Ishikawa (cell line): ENCODE data around the gene MTHFD2.
A peak's percentile ranks its signal among the peaks of the same experiment; 100 is the strongest.

Experiments used
- CEBPB ChIP-seq: IDR thresholded peaks from 2 replicates; pipeline ENCODE4 v1.6.1; 2012
- CREB1 ChIP-seq: IDR thresholded peaks from 2 replicates; pipeline ENCODE4 v1.6.1; 2012; ENCODE audit warnings: low read depth
- EGR1 ChIP-seq: IDR thresholded peaks from 2 replicates; pipeline ENCODE4 v1.6.1; 2012
- EP300 ChIP-seq: IDR thresholded peaks from 2 replicates; pipeline ENCODE4 v1.6.1; 2012; ENCODE audit warnings: borderline replicate concordance
- FOXM1 ChIP-seq: IDR thresholded peaks from 2 replicates; pipeline ENCODE4 v1.6.1; 2012; ENCODE audit warnings: low read depth, borderline replicate concordance
- MAX ChIP-seq: IDR thresholded peaks from 2 replicates; pipeline ENCODE4 v1.6.1; 2012
- NFIC ChIP-seq: IDR thresholded peaks from 2 replicates; pipeline ENCODE4 v1.6.1; 2012
- RAD21 ChIP-seq: IDR thresholded peaks from 2 replicates; pipeline ENCODE4 v1.6.1; 2012; ENCODE audit warnings: low read depth
- REST ChIP-seq: IDR thresholded peaks from 2 replicates; pipeline ENCODE4 v1.6.1; 2012; ENCODE audit warnings: low read depth, mild to moderate bottlenecking
- TAF1 ChIP-seq: IDR thresholded peaks from 2 replicates; pipeline ENCODE4 v1.6.1; 2012; ENCODE audit warnings: low read depth, mild to moderate bottlenecking
- TCF12 ChIP-seq: IDR thresholded peaks from 2 replicates; pipeline ENCODE4 v1.6.1; 2012; ENCODE audit warnings: low read depth
- TEAD4 ChIP-seq: IDR thresholded peaks from 2 replicates; pipeline ENCODE4 v1.6.1; 2012
- USF1 ChIP-seq: IDR thresholded peaks from 2 replicates; pipeline ENCODE4 v1.6.1; 2012
- YY1 ChIP-seq: IDR thresholded peaks from 2 replicates; pipeline ENCODE4 v1.6.1; 2012; ENCODE audit warnings: low read depth
- ZBTB7A ChIP-seq: IDR thresholded peaks from 2 replicates; pipeline ENCODE4 v1.6.1; 2012; ENCODE audit warnings: low read depth

MTHFD2 gene

GRCh38 chr2:74199275-74199701, 873 bp downstream of the MTHFD2 start:
- peak; percentile 23; the same call in 1 of the 2 replicates for TF ChIP-seq CEBPB
- no peak for TF ChIP-seq MAX
- TF ChIP-seq CREB1, result no peak
- TF ChIP-seq EP300, result peak; percentile 10; the same call in 1 of the 2 replicates
- no peak; the same call in 1 of the 2 replicates for TF ChIP-seq TCF12

GRCh38 chr2:74199871-74200305, 1.5 kb downstream of the MTHFD2 start:
- no peak for TF ChIP-seq YY1

GRCh38 chr2:74201196-74201595, 2.8 kb downstream of the MTHFD2 start:
- no peak for TF ChIP-seq TCF12
- no peak for TF ChIP-seq CEBPB
- no peak for TF ChIP-seq MAX
- no peak for TF ChIP-seq REST
- TF ChIP-seq TAF1, result no peak
- no peak for TF ChIP-seq RAD21
- no peak for TF ChIP-seq NFIC
- no peak for TF ChIP-seq ZBTB7A
- no peak for TF ChIP-seq USF1
- TF ChIP-seq EGR1, result no peak
- TF ChIP-seq CREB1, result no peak
- no peak for TF ChIP-seq TEAD4
- TF ChIP-seq FOXM1, result no peak
- TF ChIP-seq YY1, result no peak
- no peak for TF ChIP-seq EP300

- TF ChIP-seq TAF1 (no peak), CEBPB (no peak), YY1 (no peak), EGR1 (no peak), MAX (no peak), TCF12 (no peak), FOXM1 (no peak), USF1 (no peak)
These were observed 3.2 kb downstream of the MTHFD2 start for GRCh38 chr2:74201596-74201995.

GRCh38 chr2:74204436-74204835, 6.0 kb downstream of the MTHFD2 start:
- TF ChIP-seq EP300 (no peak), TCF12 (no peak), FOXM1 (no peak), ZBTB7A (no peak), YY1 (no peak), USF1 (no peak), CREB1 (no peak), RAD21 (no peak), REST (no peak), EGR1 (no peak), NFIC (no peak), CEBPB (no peak), TEAD4 (no peak), TAF1 (no peak)

- TF ChIP-seq MAX (no peak), ZBTB7A (no peak), TEAD4 (no peak), RAD21 (no peak), REST (no peak), USF1 (no peak), FOXM1 (no peak), NFIC (no peak), TAF1 (no peak), TCF12 (no peak)
These were observed 6.7 kb downstream of the MTHFD2 start for GRCh38 chr2:74205113-74205512.
